ENCODE data around the gene NFIX. TPM values are rescaled to one million over a fixed set of nuclear protein-coding genes. Genes with fewer than 3 reads are reported as not detected.
A peak's percentile ranks its signal among the peaks of the same experiment; 100 is the strongest.

NFIX gene
- total and polyA plus RNA-seq, 2 of the 13 experiments (the other 11 are each of a cell fraction or from before 2014, with no cell fraction given): 3.4 to 5.4 TPM

GRCh38 chr19:12956446-12957388 lies 38.6 kb upstream of the NFIX start, which contains the start of gene GADD45GIP1 (continued):
- no peak; the same call in 1 of the 2 replicates for TF ChIP-seq KLF12 (CRISPR knock-in tag; IDR thresholded peaks at IDR 0.05; ENCODE audit: borderline replicate concordance)
- TF ChIP-seq TEAD2 (CRISPR knock-in tag; IDR thresholded peaks at IDR 0.05): no peak
- TF ChIP-seq ZBTB8A (CRISPR knock-in tag; IDR thresholded peaks at IDR 0.05; ENCODE audit: borderline replicate concordance, low read depth): no peak
- TF ChIP-seq, protein P1, sequence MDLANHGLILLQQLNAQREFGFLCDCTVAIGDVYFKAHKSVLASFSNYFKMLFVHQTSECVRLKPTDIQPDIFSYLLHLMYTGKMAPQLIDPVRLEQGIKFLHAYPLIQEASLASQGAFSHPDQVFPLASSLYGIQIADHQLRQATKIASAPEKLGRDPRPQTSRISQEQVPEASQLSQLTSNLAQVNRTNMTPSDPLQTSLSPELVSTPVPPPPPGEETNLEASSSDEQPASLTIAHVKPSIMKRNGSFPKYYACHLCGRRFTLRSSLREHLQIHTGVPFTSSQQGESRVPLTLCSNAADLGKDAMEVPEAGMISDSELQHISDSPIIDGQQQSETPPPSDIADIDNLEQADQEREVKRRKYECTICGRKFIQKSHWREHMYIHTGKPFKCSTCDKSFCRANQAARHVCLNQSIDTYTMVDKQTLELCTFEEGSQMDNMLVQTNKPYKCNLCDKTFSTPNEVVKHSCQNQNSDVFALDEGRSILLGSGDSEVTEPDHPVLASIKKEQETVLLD (CRISPR knock-in tag; IDR thresholded peaks at IDR 0.05; ENCODE audit: low read depth): peak; percentile 65; the same call in 1 of the 2 replicates
- 0 out of 2 replicates have a peak, but pooled peaks have one; percentile 5 for TF ChIP-seq CTCF (CRISPR knock-in tag; IDR thresholded peaks at IDR 0.05)
- no peak for TF ChIP-seq AKAP8 (CRISPR knock-in tag; IDR thresholded peaks at IDR 0.05)
- no peak for TF ChIP-seq MLXIP (CRISPR knock-in tag; IDR thresholded peaks at IDR 0.05; ENCODE audit: borderline replicate concordance)
- peak; percentile 89 for TF ChIP-seq ARID4A (CRISPR knock-in tag; IDR thresholded peaks at IDR 0.05; ENCODE audit: borderline replicate concordance)
- TF ChIP-seq LCORL (IDR thresholded peaks at IDR 0.05): no peak
- TF ChIP-seq LCORL (CRISPR knock-in tag; IDR thresholded peaks at IDR 0.05): peak; percentile 12; the same call in 1 of the 2 replicates
- TF ChIP-seq, protein P2, sequence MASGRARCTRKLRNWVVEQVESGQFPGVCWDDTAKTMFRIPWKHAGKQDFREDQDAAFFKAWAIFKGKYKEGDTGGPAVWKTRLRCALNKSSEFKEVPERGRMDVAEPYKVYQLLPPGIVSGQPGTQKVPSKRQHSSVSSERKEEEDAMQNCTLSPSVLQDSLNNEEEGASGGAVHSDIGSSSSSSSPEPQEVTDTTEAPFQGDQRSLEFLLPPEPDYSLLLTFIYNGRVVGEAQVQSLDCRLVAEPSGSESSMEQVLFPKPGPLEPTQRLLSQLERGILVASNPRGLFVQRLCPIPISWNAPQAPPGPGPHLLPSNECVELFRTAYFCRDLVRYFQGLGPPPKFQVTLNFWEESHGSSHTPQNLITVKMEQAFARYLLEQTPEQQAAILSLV (CRISPR knock-in tag; IDR thresholded peaks at IDR 0.05; ENCODE audit: borderline replicate concordance): peak; percentile 72; the same call in 1 of the 2 replicates
- no peak; the same call in 1 of the 2 replicates for TF ChIP-seq HOXD1 (CRISPR knock-in tag; IDR thresholded peaks at IDR 0.05)
- TF ChIP-seq CEBPG (CRISPR knock-in tag; IDR thresholded peaks at IDR 0.05): no peak
- TF ChIP-seq, protein P3, sequence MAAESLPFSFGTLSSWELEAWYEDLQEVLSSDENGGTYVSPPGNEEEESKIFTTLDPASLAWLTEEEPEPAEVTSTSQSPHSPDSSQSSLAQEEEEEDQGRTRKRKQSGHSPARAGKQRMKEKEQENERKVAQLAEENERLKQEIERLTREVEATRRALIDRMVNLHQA (CRISPR knock-in tag; IDR thresholded peaks at IDR 0.05): no peak
- peak; percentile 77; the same call in 1 of the 2 replicates for TF ChIP-seq YEATS4 (CRISPR knock-in tag; IDR thresholded peaks at IDR 0.05; ENCODE audit: borderline replicate concordance)
- peak; percentile 88 for TF ChIP-seq ZNF234 (CRISPR knock-in tag; conservative IDR thresholded peaks at IDR 0.05)
